ENCODE measurements around the gene NRXN3. TPM values are rescaled to one million over a fixed set of nuclear protein-coding genes. Genes with fewer than 3 reads are reported as not detected.

NRXN3 gene
- total and polyA plus RNA-seq, 2 of the 13 experiments (the other 11 are each of a cell fraction or from before 2014, with no cell fraction given), result 0.03 TPM; not detected in 1

DNA sequence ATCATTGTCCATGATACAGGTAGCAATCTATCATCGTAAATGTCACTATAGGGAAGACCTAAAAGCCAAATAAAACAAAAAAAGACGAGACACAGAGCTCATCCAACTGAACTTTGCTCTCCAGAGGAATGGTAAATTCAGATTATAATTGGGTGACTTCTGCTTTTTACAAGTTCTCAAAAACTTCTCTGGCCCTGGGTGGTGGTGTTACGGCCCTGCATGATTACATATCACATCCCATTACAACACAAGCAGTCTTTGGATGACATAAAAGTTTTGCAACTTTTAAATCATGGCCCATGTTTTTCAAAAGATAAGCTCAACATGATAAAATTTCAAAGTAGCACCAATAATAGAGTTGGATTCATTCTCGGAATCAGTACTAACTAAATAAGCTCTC, 1741.6 kb downstream of the NRXN3 start:
- CTCF ChIA-PET (ENCODE audit: low intra/inter-chr PET ratio, low total read pairs), result no interaction called here
- in situ Hi-C loops (cut with HindIII; ENCODE audit: extremely low pct_ligation_motif_present, low pct_unique_long_range_greater_than_20kb), result no loop called here
- ATAC-seq (no peak), FAIRE-seq (no peak), DNase-seq (ENCODE audit: low spot score) (no peak)
- Histone ChIP-seq H3K4me1 (ENCODE audit: insufficient read depth, low read length) (no peaks in the 10 kb centered on the region), H3K27ac (ENCODE audit: extremely low read length, insufficient read depth, low read length) (no peak overlapping the region), H3K36me3 (replicated peaks in 1 of 2; ENCODE audit: control insufficient read depth in 1 of 2, insufficient read depth in 2 of 2, low read length in 2 of 2) (no peaks in the 10 kb centered on the region), H3K9me3 (ENCODE audit: low read length) (peaks cover 96% of the 10 kb centered on the region), H3K79me2 (ENCODE audit: insufficient read depth, low read length) (no peaks in the 10 kb centered on the region), H3K9ac (ENCODE audit: insufficient read depth, low read depth, low read length) (no peak overlapping the region), H3K4me2 (ENCODE audit: low read depth, low read length) (no peak overlapping the region), H3K27me3 (ENCODE audit: control insufficient read depth in 1 of 2, insufficient read depth in 2 of 2, low read length in 2 of 2) (no peaks in the 10 kb centered on the region), H4K20me1 (ENCODE audit: insufficient read depth, low read length) (no peaks in the 10 kb centered on the region), H3K4me3 (replicated peaks in 1 of 3; ENCODE audit: insufficient read depth in 1 of 3, low read depth in 2 of 3, low read length in 3 of 3) (no peak overlapping the region), H2AFZ (ENCODE audit: low read length) (no peak overlapping the region)
- 28% methylated on average over 4 of the region's 4 CpGs for WGBS (ENCODE audit: low lambda C conversion rate)
- intact Hi-C loops (cut with micrococcal nuclease; ENCODE audit: unreplicated experiment), result no loop called here
- BruUV-seq (replicated peaks), result no TSS peak
- no peak for TF ChIP-seq RFX3 (CRISPR knock-in tag; IDR thresholded peaks at IDR 0.05)
- TF ChIP-seq NFE2L1 (CRISPR knock-in tag; IDR thresholded peaks at IDR 0.05; ENCODE audit: borderline replicate concordance), result no peak
- no peak for TF ChIP-seq ZNF33B (CRISPR knock-in tag; IDR thresholded peaks at IDR 0.05)
- TF ChIP-seq ZNF598 (CRISPR knock-in tag; IDR thresholded peaks at IDR 0.05; ENCODE audit: borderline replicate concordance), result no peak
- no peak for TF ChIP-seq HIC2 (CRISPR knock-in tag; IDR thresholded peaks at IDR 0.05; ENCODE audit: low read depth)
- no peak for TF ChIP-seq CEBPB (IDR thresholded peaks at IDR 0.05; ENCODE audit: borderline replicate concordance, low read depth, low read length)
- POLR2A ChIA-PET, result no interaction called here

DNA sequence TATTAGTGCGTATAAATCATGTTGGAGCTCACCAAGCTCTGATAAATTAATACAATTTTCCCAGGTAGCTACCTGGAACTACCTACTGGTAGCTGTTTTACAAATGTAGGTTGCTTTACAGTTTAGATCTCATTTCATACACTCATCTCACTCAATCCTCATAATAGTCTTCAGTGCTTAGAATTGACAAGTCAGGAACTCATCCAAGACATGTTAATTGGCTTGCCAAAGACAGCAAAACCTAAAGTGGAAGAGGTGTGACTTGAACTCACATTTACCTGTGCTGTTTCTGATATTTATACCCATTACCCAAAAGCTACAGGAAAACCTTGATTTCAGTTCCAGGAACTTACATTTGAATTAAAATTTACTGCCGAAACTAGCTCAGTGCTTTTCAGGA, 1744.4 kb downstream of the NRXN3 start:
- DNase-seq (ENCODE audit: low spot score) (no peak), FAIRE-seq (no peak), ATAC-seq (no peak)
- Histone ChIP-seq H3K9me3 (ENCODE audit: low read length) (peaks cover 92% of the 10 kb centered on the region), H3K9ac (ENCODE audit: insufficient read depth, low read depth, low read length) (no peak overlapping the region), H3K4me1 (ENCODE audit: insufficient read depth, low read length) (no peaks in the 10 kb centered on the region), H3K79me2 (ENCODE audit: insufficient read depth, low read length) (no peaks in the 10 kb centered on the region), H4K20me1 (ENCODE audit: insufficient read depth, low read length) (no peaks in the 10 kb centered on the region), H3K36me3 (replicated peaks in 1 of 2; ENCODE audit: control insufficient read depth in 1 of 2, insufficient read depth in 2 of 2, low read length in 2 of 2) (no peaks in the 10 kb centered on the region), H3K27ac (ENCODE audit: extremely low read length, insufficient read depth, low read length) (no peak overlapping the region), H3K4me3 (replicated peaks in 1 of 3; ENCODE audit: insufficient read depth in 1 of 3, low read depth in 2 of 3, low read length in 3 of 3) (no peak overlapping the region), H3K4me2 (ENCODE audit: low read depth, low read length) (no peak overlapping the region), H3K27me3 (ENCODE audit: control insufficient read depth in 1 of 2, insufficient read depth in 2 of 2, low read length in 2 of 2) (no peaks in the 10 kb centered on the region), H2AFZ (ENCODE audit: low read length) (no peak overlapping the region)
- no TSS peak for BruUV-seq (replicated peaks)
- intact Hi-C loops (cut with micrococcal nuclease; ENCODE audit: unreplicated experiment) (no loop called here), in situ Hi-C loops (cut with HindIII; ENCODE audit: extremely low pct_ligation_motif_present, low pct_unique_long_range_greater_than_20kb) (no loop called here)
- ChIA-PET POLR2A (no interaction called here), CTCF (ENCODE audit: low intra/inter-chr PET ratio, low total read pairs) (no interaction called here)
- 38% methylated on average over 2 of the region's 2 CpGs for WGBS (ENCODE audit: low lambda C conversion rate)
- TF ChIP-seq JDP2 (CRISPR knock-in tag; IDR thresholded peaks at IDR 0.05; ENCODE audit: borderline replicate concordance), result no peak
- no peak for TF ChIP-seq ZNF251 (CRISPR knock-in tag; IDR thresholded peaks at IDR 0.05)
- no peak for TF ChIP-seq NCOR1 (IDR thresholded peaks at IDR 0.05; ENCODE audit: borderline replicate concordance, low read length)
- no peak for TF ChIP-seq HNRNPLL (IDR thresholded peaks at IDR 0.05; ENCODE audit: low read depth, low read length, poor library complexity, severe bottlenecking)
- no peak for TF ChIP-seq ATF7-NPFF (CRISPR knock-in tag; IDR thresholded peaks at IDR 0.05; ENCODE audit: low read depth)
- no peak for TF ChIP-seq TCF7L2 (IDR thresholded peaks at IDR 0.05; ENCODE audit: low read depth, low read length)
- TF ChIP-seq ZNF883 (CRISPR knock-in tag; IDR thresholded peaks at IDR 0.05; ENCODE audit: not compliant biosample characterization), result no peak
- TF ChIP-seq ZBTB34 (CRISPR knock-in tag; IDR thresholded peaks at IDR 0.05), result no peak
- TF ChIP-seq ARNTL (CRISPR knock-in tag; IDR thresholded peaks at IDR 0.05), result no peak
- TF ChIP-seq LCORL (IDR thresholded peaks at IDR 0.05), result no peak
- no peak for TF ChIP-seq LCORL (CRISPR knock-in tag; IDR thresholded peaks at IDR 0.05)
- no peak for TF ChIP-seq FOXC1 (CRISPR knock-in tag; IDR thresholded peaks at IDR 0.05; ENCODE audit: borderline replicate concordance)
- TF ChIP-seq ZNF841 (CRISPR knock-in tag; IDR thresholded peaks at IDR 0.05; ENCODE audit: borderline replicate concordance), result no peak

All from HepG2 (cell line).